ENCODE measurements around the gene TCEAL4. TPM values are rescaled to one million over a fixed set of nuclear protein-coding genes. Genes with fewer than 3 reads are reported as not detected.

Gene TCEAL4
- polyA plus RNA-seq, 1 experiment = 43.9 TPM

DNA sequence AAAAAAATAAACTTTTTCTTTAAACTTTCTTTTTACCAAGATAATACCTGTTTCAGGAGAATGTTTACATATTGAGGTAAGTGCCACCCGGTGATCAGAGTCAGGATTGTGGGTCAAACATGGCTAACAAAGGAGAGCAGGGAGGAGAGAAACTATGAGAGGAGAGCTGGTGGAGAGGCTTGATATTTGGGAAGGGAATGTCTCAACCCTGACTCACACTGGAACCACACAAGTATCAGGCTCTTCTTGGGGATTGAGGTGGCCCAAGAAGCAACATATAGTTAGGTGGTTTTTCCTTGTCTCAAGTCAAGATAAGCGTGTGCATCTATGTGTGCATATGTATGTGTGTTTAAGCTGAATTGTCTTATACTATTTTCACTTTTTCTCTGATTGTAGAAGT, 50.1 kb downstream of the TCEAL4 start:
- DNase-seq (ENCODE audit: low read depth, low spot score) = no peak
- POLR2A ChIA-PET = no interaction called here
- TF ChIP-seq, protein P1, sequence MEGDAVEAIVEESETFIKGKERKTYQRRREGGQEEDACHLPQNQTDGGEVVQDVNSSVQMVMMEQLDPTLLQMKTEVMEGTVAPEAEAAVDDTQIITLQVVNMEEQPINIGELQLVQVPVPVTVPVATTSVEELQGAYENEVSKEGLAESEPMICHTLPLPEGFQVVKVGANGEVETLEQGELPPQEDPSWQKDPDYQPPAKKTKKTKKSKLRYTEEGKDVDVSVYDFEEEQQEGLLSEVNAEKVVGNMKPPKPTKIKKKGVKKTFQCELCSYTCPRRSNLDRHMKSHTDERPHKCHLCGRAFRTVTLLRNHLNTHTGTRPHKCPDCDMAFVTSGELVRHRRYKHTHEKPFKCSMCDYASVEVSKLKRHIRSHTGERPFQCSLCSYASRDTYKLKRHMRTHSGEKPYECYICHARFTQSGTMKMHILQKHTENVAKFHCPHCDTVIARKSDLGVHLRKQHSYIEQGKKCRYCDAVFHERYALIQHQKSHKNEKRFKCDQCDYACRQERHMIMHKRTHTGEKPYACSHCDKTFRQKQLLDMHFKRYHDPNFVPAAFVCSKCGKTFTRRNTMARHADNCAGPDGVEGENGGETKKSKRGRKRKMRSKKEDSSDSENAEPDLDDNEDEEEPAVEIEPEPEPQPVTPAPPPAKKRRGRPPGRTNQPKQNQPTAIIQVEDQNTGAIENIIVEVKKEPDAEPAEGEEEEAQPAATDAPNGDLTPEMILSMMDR (IDR thresholded peaks at IDR 0.05; ENCODE audit: low read depth, low read length) = no peak
- Histone ChIP-seq H3K27ac (ENCODE audit: low read depth, low read length) (no peak overlapping the region), H3K4me3 (ENCODE audit: low read depth, low read length) (no peak overlapping the region), H3K27me3 (ENCODE audit: control insufficient read depth, insufficient read depth, low read length) (no peaks in the 10 kb centered on the region), H3K9me3 (ENCODE audit: control insufficient read depth, insufficient read depth, low read length) (no peaks in the 10 kb centered on the region)
- CTCF ChIA-PET = no interaction called here

Other genes with a start within 250 kb of the TCEAL4 start
- 141 and 234 TPM in 2 replicates for gene TCEAL9, start 229.0 kb upstream of the TCEAL4 start, polyA plus RNA-seq (2011; rRNA removed)
- 644 and 772 TPM in 2 replicates for gene BEX3, start 209.0 kb upstream of the TCEAL4 start, polyA plus RNA-seq (2011; rRNA removed)
- 0.19 and 0.22 TPM in 2 replicates for gene RAB40A, start 66.0 kb upstream of the TCEAL4 start, polyA plus RNA-seq (2011; rRNA removed)
- 23.0 and 28.1 TPM in 2 replicates for gene TCEAL3, start 22.4 kb downstream of the TCEAL4 start, polyA plus RNA-seq (2011; rRNA removed)
- 19.2 and 24.9 TPM in 2 replicates for gene TCEAL1, start 43.5 kb downstream of the TCEAL4 start, polyA plus RNA-seq (2011; rRNA removed)
- 452 and 562 TPM in 2 replicates for gene MORF4L2, start 101.2 kb downstream of the TCEAL4 start, polyA plus RNA-seq (2011; rRNA removed)
- gene TMEM31, start 125.4 kb downstream of the TCEAL4 start, polyA plus RNA-seq (2011; rRNA removed) = not detected in 2 replicates
- gene PLP1, start 191.3 kb downstream of the TCEAL4 start, polyA plus RNA-seq (2011; rRNA removed) = 0.41 and 0.47 TPM in 2 replicates
- 0.52 and 0.71 TPM in 2 replicates for gene RAB9B, start 246.7 kb downstream of the TCEAL4 start, polyA plus RNA-seq (2011; rRNA removed)

Measured in AG04450 (cell line).